Measurements from ENCODE around the gene CBFB.
"Not testable (repeated sequence)": the region's sequence is repeated elsewhere in the genome, so short reads cannot be mapped to it uniquely, and the experiment has no call there.

The CBFB gene

GRCh38 chr16:67112591-67113399, 83.8 kb downstream of the CBFB start:
- H3K4me3 ChIP-seq, result no peak overlapping the region
- TF ChIP-seq CTCF (IDR thresholded peaks at IDR 0.05), result no peak
- no peak overlapping the region for H3K27ac ChIP-seq
- DNase-seq (ENCODE audit: low spot score), result peak; percentile 41

GRCh38 chr16:67114793-67115192, 85.8 kb downstream of the CBFB start:
- Histone ChIP-seq H3K27ac (no peak overlapping the region), H3K4me3 (no peak overlapping the region)
- no peak for TF ChIP-seq CTCF (IDR thresholded peaks at IDR 0.05)
- no peak for DNase-seq (ENCODE audit: low spot score)

GRCh38 chr16:67115639-67116038, 86.7 kb downstream of the CBFB start:
- no peak overlapping the region for H3K27ac ChIP-seq
- DNase-seq (ENCODE audit: low spot score), result peak; percentile 47
- no peak for TF ChIP-seq CTCF (IDR thresholded peaks at IDR 0.05)

GRCh38 chr16:67116388-67117311, 87.7 kb downstream of the CBFB start:
- H3K27ac ChIP-seq, result no peak overlapping the region
- DNase-seq (ENCODE audit: low spot score), result no peak
- H3K4me3 ChIP-seq, result no peak overlapping the region
- TF ChIP-seq CTCF (IDR thresholded peaks at IDR 0.05), result no peak

More at GRCh38 chr16:67115639-67116038, 86.7 kb downstream of the CBFB start:
- no peak overlapping the region for H3K4me3 ChIP-seq

GRCh38 chr16:67117716-67118115, 88.8 kb downstream of the CBFB start:
- no peak for DNase-seq (ENCODE audit: low spot score)
- TF ChIP-seq CTCF (IDR thresholded peaks at IDR 0.05), result no peak
- H3K27ac ChIP-seq, result no peak overlapping the region
- H3K4me3 ChIP-seq, result no peak overlapping the region

GRCh38 chr16:67120025-67120424, 91.1 kb downstream of the CBFB start:
- no peak for DNase-seq (ENCODE audit: low spot score)
- Histone ChIP-seq H3K4me3 (no peak overlapping the region), H3K27ac (no peak overlapping the region)
- no peak for TF ChIP-seq CTCF (IDR thresholded peaks at IDR 0.05)

GRCh38 chr16:67122799-67123198, 93.8 kb downstream of the CBFB start:
- DNase-seq (ENCODE audit: low spot score); H3K27ac ChIP-seq; H3K4me3 ChIP-seq: not testable (repeated sequence)

Data from coronary artery (tissue), 2 donors.